ENCODE results near the gene SPC24. TPM values are rescaled to one million over a fixed set of nuclear protein-coding genes. Genes with fewer than 3 reads are reported as not detected.

SPC24 gene
- total RNA-seq, 1 experiment from 2014 or later, result 16.4 TPM

DNA sequence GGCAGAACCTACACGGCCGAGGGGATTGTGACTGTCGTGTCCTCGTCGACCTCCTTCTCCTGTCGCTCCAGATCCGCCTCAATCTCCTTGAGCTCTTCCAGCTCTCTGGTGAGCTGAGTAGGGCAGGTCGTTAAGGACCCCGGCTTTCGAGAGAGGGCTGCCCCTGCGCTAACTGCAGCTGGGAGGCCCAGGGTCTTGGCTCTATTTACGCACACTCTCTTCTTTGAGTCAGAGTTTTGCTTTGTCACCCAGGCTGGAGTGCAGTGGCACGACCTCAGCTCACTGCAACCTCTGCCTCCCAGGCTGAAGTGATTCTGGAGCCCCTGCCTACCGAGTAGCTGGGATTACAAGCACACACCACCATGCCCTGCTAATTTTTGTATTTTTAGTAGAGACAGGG lies 7.6 kb downstream of the SPC24 start:
- H3K9me3 Mint-ChIP-seq (ENCODE audit: unreplicated experiment), result no peaks in the 10 kb centered on the region
- TF ChIP-seq, protein P1, sequence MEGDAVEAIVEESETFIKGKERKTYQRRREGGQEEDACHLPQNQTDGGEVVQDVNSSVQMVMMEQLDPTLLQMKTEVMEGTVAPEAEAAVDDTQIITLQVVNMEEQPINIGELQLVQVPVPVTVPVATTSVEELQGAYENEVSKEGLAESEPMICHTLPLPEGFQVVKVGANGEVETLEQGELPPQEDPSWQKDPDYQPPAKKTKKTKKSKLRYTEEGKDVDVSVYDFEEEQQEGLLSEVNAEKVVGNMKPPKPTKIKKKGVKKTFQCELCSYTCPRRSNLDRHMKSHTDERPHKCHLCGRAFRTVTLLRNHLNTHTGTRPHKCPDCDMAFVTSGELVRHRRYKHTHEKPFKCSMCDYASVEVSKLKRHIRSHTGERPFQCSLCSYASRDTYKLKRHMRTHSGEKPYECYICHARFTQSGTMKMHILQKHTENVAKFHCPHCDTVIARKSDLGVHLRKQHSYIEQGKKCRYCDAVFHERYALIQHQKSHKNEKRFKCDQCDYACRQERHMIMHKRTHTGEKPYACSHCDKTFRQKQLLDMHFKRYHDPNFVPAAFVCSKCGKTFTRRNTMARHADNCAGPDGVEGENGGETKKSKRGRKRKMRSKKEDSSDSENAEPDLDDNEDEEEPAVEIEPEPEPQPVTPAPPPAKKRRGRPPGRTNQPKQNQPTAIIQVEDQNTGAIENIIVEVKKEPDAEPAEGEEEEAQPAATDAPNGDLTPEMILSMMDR (IDR thresholded peaks at IDR 0.05; ENCODE audit: unreplicated experiment), result no peak
- ChIA-PET CTCF (interaction anchor here (1.0 kb wide), 1 partner anchor 11 kb away, joined by 6 read pairs; no protein-coding TSS in a partner anchor), POLR2A (interaction anchor here (0.7 to 0.8 kb wide), 2 partner anchors 10 to 1463 kb away, joined by 3 read pairs; no protein-coding TSS in a partner anchor)
- no peak overlapping the region for H3K4me3 Mint-ChIP-seq (ENCODE audit: unreplicated experiment)
- H3K36me3 Mint-ChIP-seq (ENCODE audit: insufficient read depth, unreplicated experiment), result peaks cover 6% of the 10 kb centered on the region
- peaks cover 8% of the 10 kb centered on the region for H3K4me1 Mint-ChIP-seq (ENCODE audit: insufficient read depth, unreplicated experiment)
- intact Hi-C loops (cut with micrococcal nuclease), result no loop called here
- no TSS peak for BruUV-seq (replicated peaks)
- no peaks in the 10 kb centered on the region for H3K27me3 Mint-ChIP-seq (ENCODE audit: insufficient read depth, unreplicated experiment)
- DNase-seq (ENCODE audit: unreplicated experiment), result no peak
- H3K27ac Mint-ChIP-seq (ENCODE audit: low read depth, unreplicated experiment), result peak overlapping the region; percentile 42

DNA sequence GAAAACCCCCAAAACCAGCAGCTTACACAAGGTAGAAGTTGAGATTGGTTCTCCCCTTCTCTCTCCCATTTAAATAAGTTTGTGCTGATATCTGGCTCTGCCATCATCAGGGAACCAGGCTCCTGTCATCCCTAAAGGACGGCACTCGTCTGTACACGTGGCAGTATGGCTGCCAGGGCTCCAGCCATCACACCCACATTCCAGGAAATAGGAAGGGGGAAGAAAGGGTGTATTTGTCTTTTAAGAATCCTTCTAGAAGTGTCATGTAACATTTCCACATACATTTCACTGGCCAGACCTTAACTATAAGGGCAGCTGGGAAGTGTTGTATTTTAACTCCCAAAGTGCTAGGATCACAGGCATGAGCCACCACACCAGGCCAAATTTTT lies 10.1 kb downstream of the SPC24 start:
- Mint-ChIP-seq H3K4me3 (ENCODE audit: unreplicated experiment) (no peak overlapping the region), H3K27me3 (ENCODE audit: insufficient read depth, unreplicated experiment) (no peaks in the 10 kb centered on the region), H3K4me1 (ENCODE audit: insufficient read depth, unreplicated experiment) (peaks cover 4% of the 10 kb centered on the region), H3K9me3 (ENCODE audit: unreplicated experiment) (no peaks in the 10 kb centered on the region), H3K36me3 (ENCODE audit: insufficient read depth, unreplicated experiment) (peaks cover 6% of the 10 kb centered on the region), H3K27ac (ENCODE audit: low read depth, unreplicated experiment) (peak overlapping the region; percentile 54)
- no peak for DNase-seq (ENCODE audit: unreplicated experiment)
- CTCF ChIA-PET, result interaction anchor here (0.6 to 0.9 kb wide), 3 partner anchors 77 to 1033 kb away, joined by 3 to 4 read pairs (median 3); no protein-coding TSS in a partner anchor
- intact Hi-C loops (cut with micrococcal nuclease), result no loop called here
- POLR2A ChIA-PET, result interaction anchor here (1.0 kb wide), 1 partner anchor 22 kb away, joined by 3 read pairs; no protein-coding TSS in a partner anchor
- TF ChIP-seq, protein P1 (IDR thresholded peaks at IDR 0.05; ENCODE audit: unreplicated experiment), result no peak
- BruUV-seq (replicated peaks), result no TSS peak

DNA sequence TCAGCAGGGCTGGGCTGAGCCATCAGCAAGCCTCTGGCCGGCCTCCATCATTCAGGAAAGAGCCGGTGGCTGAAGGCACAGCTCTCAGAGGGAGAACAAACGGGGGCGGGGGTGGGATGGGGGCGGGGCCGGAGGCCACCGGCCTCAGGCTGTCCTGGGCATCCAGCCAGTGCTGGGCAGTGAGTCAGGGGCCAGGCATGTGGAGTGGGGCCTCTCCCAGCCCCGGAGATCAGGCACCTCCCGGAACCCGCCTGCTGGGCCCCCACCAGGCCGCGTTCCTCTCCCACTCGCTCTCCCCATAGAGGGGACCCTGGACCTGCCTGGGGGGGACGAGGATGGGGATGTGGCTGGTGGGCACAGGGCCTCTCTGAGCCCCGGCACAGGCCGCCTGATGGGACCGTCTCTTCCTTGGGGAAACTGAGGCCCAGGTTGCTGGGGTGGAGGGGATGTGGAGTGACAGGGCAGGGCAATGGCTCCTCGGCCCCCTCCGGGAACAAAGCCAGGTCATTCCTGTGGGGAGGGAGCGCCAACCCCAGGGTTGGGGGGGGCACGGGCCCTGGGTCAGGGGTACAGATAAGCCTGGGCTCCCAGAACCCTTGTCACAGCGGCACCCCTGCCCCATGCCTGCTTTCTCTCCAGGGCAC lies 12.9 kb downstream of the SPC24 start:
- peak; percentile 98 for DNase-seq (ENCODE audit: unreplicated experiment)
- no TSS peak for BruUV-seq (replicated peaks)
- Mint-ChIP-seq H3K27me3 (ENCODE audit: insufficient read depth, unreplicated experiment) (no peaks in the 10 kb centered on the region), H3K36me3 (ENCODE audit: insufficient read depth, unreplicated experiment) (peaks cover 8% of the 10 kb centered on the region), H3K27ac (ENCODE audit: low read depth, unreplicated experiment) (peak overlapping the region; percentile 69), H3K4me1 (ENCODE audit: insufficient read depth, unreplicated experiment) (peaks cover 21% of the 10 kb centered on the region), H3K9me3 (ENCODE audit: unreplicated experiment) (no peaks in the 10 kb centered on the region), H3K4me3 (ENCODE audit: unreplicated experiment) (peak overlapping the region; percentile 43)
- ChIA-PET CTCF (interaction anchor here (1.1 to 1.9 kb wide), 2 partner anchors 10 to 21 kb away, joined by 3 to 7 read pairs; no protein-coding TSS in a partner anchor), POLR2A (interaction anchor here (0.9 to 3.4 kb wide), 3 partner anchors 10 to 306 kb away, joined by 3 to 35 read pairs (median 5); no protein-coding TSS in a partner anchor)
- intact Hi-C loops (cut with micrococcal nuclease), result no loop called here
- TF ChIP-seq, protein P1 (IDR thresholded peaks at IDR 0.05; ENCODE audit: unreplicated experiment), result no peak

DNA sequence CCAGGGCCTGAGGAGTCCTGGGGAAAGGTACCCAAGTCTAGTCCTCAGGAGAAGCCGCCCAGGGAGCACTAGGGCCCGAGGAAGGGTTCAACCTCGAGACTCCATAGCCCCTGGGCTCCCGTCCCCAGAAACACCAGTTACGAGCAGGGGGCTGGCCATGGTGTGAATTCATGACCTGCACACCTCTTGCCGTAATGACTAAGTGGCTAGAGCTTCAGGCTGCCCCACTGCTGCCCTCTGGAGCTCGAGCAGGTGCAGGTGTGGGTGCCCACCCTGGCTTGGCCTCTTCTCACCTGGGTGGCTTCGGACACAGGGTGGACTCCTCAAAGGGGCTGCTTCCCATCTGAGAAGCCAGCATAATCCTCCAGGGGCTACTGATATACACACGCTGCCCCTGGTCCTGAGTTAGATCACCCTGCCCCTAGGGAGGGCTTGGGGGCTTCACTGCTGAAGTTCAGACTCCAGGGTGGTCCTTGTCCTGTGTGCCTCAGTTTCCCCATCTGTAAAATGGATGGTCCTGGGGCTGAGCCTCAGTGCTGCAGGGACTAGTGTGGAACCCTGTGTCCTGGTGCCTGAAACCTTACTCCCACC lies 13.6 kb downstream of the SPC24 start:
- TF ChIP-seq, protein P1 (IDR thresholded peaks at IDR 0.05; ENCODE audit: unreplicated experiment), result peak; percentile 18
- intact Hi-C loops (cut with micrococcal nuclease), result no loop called here
- H3K4me3 Mint-ChIP-seq (ENCODE audit: unreplicated experiment), result peak overlapping the region; percentile 43
- H3K9me3 Mint-ChIP-seq (ENCODE audit: unreplicated experiment), result no peaks in the 10 kb centered on the region
- H3K27me3 Mint-ChIP-seq (ENCODE audit: insufficient read depth, unreplicated experiment), result no peaks in the 10 kb centered on the region
- peak; percentile 48 for DNase-seq (ENCODE audit: unreplicated experiment)
- H3K27ac Mint-ChIP-seq (ENCODE audit: low read depth, unreplicated experiment), result peak overlapping the region; percentile 69
- no TSS peak for BruUV-seq (replicated peaks)
- ChIA-PET POLR2A (interaction anchor here (0.5 to 3.4 kb wide), 3 partner anchors 11 to 417 kb away, joined by 3 to 35 read pairs (median 5); partner anchors contain the start of gene ELOF1), CTCF (interaction anchor here (0.6 kb wide), 1 partner anchor 14 kb away, joined by 5 read pairs; no protein-coding TSS in a partner anchor)
- H3K36me3 Mint-ChIP-seq (ENCODE audit: insufficient read depth, unreplicated experiment), result peaks cover 12% of the 10 kb centered on the region
- H3K4me1 Mint-ChIP-seq (ENCODE audit: insufficient read depth, unreplicated experiment), result peaks cover 25% of the 10 kb centered on the region

Measured in MCF 10A (cell line).